Tibial artery (tissue), 4 donors: ENCODE results near the gene NR1H2.

Source experiments
- DNase-seq, 2 donors: peaks; one replicate each; pipeline ENCODE4 v3.0.0-alpha.2; 2019
- H3K27ac ChIP-seq, 2 donors: fragments of 200-600 bp; sonication (generic) in 1 of 2; 1 replicate in 1 of 2; 2 replicates in 1 of 2; pipeline ENCODE4 v1.5.1; 2018 to 2019; ENCODE audit warnings: mild to moderate bottlenecking in 1 of 2
- H3K27me3 ChIP-seq, 2 donors: fragments of 200-600 bp; sonication (generic) in 1 of 2; one replicate each; pipeline versions ENCODE4 v1.5.1 to v1.6.0; 2016 to 2019
- H3K36me3 ChIP-seq, 3 donors: fragments of 200-600 bp; sonication (generic) in 2 of 3; one replicate each; pipeline ENCODE4 v1.5.1; 2016 to 2019; ENCODE audit warnings: mild to moderate bottlenecking in 2 of 3
- H3K4me1 ChIP-seq, 4 donors: fragments of 200-600 bp; sonication (generic) in 2 of 4; 1 replicate in 3 of 4; 2 replicates in 1 of 4; pipeline ENCODE4 v1.5.1; 2016 to 2019
- H3K4me3 ChIP-seq, 2 donors: fragments of 200-600 bp; sonication (generic) in 1 of 2; 1 replicate in 1 of 2; 2 replicates in 1 of 2; pipeline ENCODE4 v1.5.1; 2018 to 2019; ENCODE audit warnings: mild to moderate bottlenecking in 2 of 2
- H3K9me3 ChIP-seq, 3 donors: fragments of 200-600 bp; sonication (generic) in 1 of 3; one replicate each; pipeline ENCODE4 v1.5.1; 2016 to 2019
- intact Hi-C: fragments of 100-400 bp; cut with DNase I; formaldehyde crosslinking; loops from one replicate; pipeline ENCODE4 v1.15.0; 2023; ENCODE audit warnings: low total_unique reads
- TF ChIP-seq, protein P1 (sequence below), 2 experiments: fragments of 200-600 bp in 1 of 2; fragments of 450-650 bp in 1 of 2; IDR thresholded peaks; one replicate each; pipeline ENCODE4 v1.5.1; 2017 to 2019; ENCODE audit warnings: antibody characterized with exemption in 2 of 2, mild to moderate bottlenecking in 1 of 2, moderate library complexity in 1 of 2

NR1H2 gene

DNA sequence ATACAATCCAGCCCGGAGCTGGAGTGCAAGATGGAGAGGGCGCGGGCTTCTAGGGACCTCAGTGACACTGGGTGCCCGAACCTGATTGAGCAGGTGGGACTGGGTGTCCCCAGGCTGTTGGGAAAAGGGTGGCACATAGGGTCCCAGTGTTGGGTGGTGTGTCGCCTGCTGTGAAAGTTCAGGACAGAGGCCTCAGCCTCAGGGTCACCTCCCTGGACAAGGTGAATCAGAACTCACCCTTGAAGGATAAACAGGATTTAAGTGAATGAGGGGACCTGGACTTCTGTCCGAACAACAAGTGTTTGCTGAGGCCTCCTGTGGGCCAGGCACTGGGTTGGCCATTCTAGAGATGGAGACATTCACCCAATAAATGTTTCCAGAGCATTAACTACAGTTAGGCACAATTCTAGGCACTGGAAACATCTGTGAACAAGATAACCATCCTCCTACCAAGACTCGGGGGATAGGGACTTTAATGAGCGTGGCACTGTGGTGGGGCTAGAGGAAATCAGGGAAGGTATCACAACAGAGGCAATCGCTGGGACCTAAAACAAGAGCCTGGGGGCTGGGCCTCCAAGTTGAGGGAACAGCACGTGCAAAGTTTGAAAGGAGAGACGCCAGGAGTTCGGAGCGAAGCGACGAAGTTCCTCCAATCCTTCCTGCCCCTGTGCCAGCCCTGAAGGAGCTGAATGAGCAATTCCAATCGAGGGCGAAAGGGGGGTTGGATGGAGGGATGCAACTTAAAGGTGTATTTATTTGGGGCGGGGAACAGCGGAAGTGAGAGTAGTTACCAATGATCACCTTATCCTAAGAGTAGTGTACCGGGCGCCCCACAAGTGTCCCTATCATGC, 7.0 kb downstream of the NR1H2 start:
- intact Hi-C loops: no loop called here
- Histone ChIP-seq H3K4me1 (peaks cover 0 to 21% (median 19%) of the 10 kb centered on the region in 4 donors), H3K4me3 (peak overlapping the region; percentile 63 to 92)

DNA sequence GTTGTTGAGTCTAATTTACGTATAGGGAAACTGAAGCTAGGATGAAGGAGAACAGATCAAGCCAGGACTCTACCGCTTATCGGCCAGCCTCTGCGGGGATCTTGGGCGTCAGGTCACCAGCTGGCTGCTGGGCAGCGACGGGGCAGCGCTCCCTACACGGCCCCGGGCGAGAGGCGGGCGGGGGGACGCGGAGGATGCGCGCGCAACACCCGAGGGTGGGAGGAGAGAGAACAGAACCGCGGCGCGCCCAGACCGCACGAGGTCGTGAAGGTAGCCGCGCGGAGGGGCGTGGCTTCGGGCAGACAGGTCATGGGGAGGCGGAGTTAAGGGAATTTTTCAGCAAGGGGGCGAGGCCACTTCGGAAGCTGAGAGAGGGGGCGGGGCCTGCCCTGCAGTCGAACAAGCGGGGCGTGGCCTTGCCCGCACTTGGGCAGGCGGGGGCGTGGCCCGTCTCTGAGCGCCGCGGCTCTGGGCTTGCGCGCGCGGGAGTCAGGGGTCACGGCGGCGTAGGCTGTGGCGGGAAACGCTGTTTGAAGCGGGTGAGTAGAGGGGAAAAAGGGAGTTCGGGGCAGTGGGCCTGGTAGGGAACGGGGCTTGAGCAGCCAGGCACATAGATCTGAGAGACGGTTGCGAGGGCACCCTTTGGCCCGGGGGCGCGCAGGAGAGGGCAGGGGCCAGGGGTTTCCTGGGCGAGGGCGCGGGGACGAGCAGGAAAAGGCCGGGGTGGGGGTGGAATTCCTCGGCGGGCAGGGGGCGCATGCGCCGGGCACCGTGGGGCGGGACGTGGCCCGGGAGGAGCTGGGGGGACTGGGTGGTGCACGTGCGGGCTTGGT, 7.8 kb downstream of the NR1H2 start, which contains the start of gene POLD1:
POLD1 (plus strand) TSS at position 496 of the 833 bp plus-strand sequence. CDS start 14,505 bp downstream, outside the sequence.
- peak; percentile 98 for DNase-seq
- Histone ChIP-seq H3K4me1 (peaks cover 0 to 21% (median 19%) of the 10 kb centered on the region in 4 donors), H3K36me3 (peaks cover 34 to 38% (median 37%) of the 10 kb centered on the region in 3 donors), H3K4me3 (peak within 1 kb of the TSS; percentile 63 to 92), H3K27me3 (no peaks in the 10 kb centered on the region), H3K9me3 (no peaks in the 10 kb centered on the region), H3K27ac (peak within 1 kb of the TSS; percentile 87 to 88)
- TF ChIP-seq, protein P1, sequence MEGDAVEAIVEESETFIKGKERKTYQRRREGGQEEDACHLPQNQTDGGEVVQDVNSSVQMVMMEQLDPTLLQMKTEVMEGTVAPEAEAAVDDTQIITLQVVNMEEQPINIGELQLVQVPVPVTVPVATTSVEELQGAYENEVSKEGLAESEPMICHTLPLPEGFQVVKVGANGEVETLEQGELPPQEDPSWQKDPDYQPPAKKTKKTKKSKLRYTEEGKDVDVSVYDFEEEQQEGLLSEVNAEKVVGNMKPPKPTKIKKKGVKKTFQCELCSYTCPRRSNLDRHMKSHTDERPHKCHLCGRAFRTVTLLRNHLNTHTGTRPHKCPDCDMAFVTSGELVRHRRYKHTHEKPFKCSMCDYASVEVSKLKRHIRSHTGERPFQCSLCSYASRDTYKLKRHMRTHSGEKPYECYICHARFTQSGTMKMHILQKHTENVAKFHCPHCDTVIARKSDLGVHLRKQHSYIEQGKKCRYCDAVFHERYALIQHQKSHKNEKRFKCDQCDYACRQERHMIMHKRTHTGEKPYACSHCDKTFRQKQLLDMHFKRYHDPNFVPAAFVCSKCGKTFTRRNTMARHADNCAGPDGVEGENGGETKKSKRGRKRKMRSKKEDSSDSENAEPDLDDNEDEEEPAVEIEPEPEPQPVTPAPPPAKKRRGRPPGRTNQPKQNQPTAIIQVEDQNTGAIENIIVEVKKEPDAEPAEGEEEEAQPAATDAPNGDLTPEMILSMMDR (IDR thresholded peaks at IDR 0.05): no peak
- intact Hi-C loops: no loop called here

More for the DNA sequence above, 7.0 kb downstream of the NR1H2 start:
- H3K36me3 ChIP-seq: peaks cover 42 to 47% (median 45%) of the 10 kb centered on the region in 3 donors
- no peaks in the 10 kb centered on the region for H3K27me3 ChIP-seq
- TF ChIP-seq, protein P1 (IDR thresholded peaks at IDR 0.05): no peak
- H3K9me3 ChIP-seq: no peaks in the 10 kb centered on the region
- peak in 1 of 2 donors; percentile 38 for DNase-seq
- H3K27ac ChIP-seq: peak overlapping the region; percentile 87 to 88

DNA sequence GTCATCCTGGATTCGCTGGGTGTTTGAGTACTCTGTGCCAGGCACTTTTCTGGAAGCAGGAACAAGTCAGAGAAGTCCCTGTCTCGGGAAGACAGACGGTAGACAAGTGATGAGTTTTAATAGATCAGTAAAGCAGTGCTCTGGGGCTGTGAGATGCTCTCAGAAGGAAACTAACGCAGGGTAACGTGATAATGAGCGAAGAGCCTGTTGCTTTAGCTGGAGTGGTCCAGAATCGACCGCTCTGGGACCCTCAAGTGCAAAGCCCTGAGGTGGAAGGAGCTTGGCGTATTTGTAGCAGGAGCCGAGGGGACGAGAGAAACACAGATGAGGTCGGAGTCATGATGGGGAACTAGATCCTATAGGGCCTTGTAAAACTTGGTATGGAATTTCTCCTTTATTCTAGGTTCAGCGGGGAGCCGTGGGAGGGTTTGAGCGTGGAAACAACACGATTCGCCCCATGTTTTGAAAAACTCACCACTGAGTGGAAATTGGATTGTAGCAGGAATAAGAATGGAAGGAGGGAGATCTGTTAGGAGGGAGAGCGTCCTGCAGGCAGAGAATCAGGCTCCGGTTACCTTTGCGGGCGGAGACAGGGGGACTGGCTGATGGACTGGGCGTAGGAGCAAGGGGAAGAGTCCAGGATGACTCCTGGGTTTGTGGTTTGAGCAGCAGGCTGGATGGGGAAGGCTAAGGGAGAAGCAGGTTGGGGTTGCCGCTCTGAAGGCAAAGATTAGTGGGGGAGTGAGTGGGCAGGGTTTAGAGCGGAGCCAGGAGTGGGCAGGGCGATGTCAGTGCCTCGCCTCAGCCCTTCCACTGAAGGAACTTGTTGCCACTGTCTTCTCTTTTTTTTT, 8.7 kb downstream of the NR1H2 start:
- Histone ChIP-seq H3K4me3 (peak overlapping the region; percentile 63 to 92), H3K27ac (peak overlapping the region; percentile 87 to 88), H3K9me3 (no peaks in the 10 kb centered on the region), H3K36me3 (peaks cover 26 to 30% (median 28%) of the 10 kb centered on the region in 3 donors), H3K4me1 (peaks cover 0 to 21% (median 19%) of the 10 kb centered on the region in 4 donors), H3K27me3 (no peaks in the 10 kb centered on the region)
- TF ChIP-seq, protein P1 (IDR thresholded peaks at IDR 0.05): no peak
- intact Hi-C loops: no loop called here
- no peak for DNase-seq

DNA sequence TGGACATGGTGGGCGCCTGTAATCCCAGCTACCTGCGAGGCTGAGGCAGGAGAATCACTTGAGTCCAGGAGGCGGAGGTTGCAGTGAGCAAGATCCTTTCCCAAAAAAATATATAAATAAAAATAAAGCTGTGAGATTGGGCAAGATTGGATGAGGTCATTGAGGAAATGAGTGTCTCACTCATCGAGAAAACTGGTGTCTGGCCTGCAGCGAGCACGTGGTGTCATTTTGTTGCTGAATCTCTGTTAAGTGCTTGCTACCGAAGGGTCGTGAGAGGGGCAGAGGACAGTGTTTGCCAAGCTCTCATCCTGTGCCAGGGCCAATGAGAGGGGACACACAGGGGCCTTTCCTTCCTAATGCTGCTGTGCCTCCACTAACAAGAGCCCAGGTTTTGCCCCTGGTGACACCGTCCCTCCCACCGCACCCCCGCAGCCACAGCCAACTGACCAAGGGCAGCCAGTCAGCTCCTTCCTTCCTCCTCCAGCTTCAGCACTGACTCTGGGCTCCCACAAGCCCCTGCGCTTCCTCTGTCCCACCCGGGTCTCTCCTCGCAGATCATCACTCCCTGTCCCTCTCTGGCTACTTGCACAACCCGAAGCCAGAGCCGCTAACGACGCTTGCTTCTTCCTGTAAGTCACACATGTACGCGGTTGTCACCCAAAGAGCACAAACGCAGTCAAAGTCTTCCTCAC, 11.1 kb downstream of the NR1H2 start:
- intact Hi-C loops: no loop called here
- H3K4me3 ChIP-seq: no peak overlapping the region

More for the DNA sequence above, 11.1 kb downstream of the NR1H2 start:
- Histone ChIP-seq H3K27me3 (no peaks in the 10 kb centered on the region), H3K4me1 (peaks cover 0 to 21% (median 18%) of the 10 kb centered on the region in 4 donors), H3K9me3 (no peaks in the 10 kb centered on the region), H3K27ac (no peak overlapping the region), H3K36me3 (peaks cover 3 to 6% (median 4%) of the 10 kb centered on the region in 3 donors)
- DNase-seq: no peak
- TF ChIP-seq, protein P1 (IDR thresholded peaks at IDR 0.05): no peak
